MCF 10A (cell line): Measurements from ENCODE around the gene BCAP31. TPM values are rescaled to one million over a fixed set of nuclear protein-coding genes. Genes with fewer than 3 reads are reported as not detected.
"Not testable (repeated sequence)": the region's sequence is repeated elsewhere in the genome, so short reads cannot be mapped to it uniquely, and the experiment has no call there.

Experiments used
- BruUV-seq: library from RNA; stranded (reverse); fragments of 400-500 nt; replicated peaks from 2 replicates; lab custom pipeline; 2021; lab: Mats Ljungman, UMichigan
- CTCF ChIA-PET: fragments of 300-600 bp; sonication (Branson Sonifier 250); formaldehyde crosslinking; extraction: SDS; loops from one replicate; lab custom pipeline; 2021; ENCODE audit warnings: antibody characterized with exemption, inconsistent platforms; lab: Yijun Ruan, JAX
- POLR2A ChIA-PET: fragments of 300-600, 350-650 bp; sonication (Branson Sonifier 250); formaldehyde crosslinking; extraction: SDS; loops from one replicate; lab custom pipeline; 2020; ENCODE audit warnings: antibody characterized with exemption, inconsistent platforms; lab: Yijun Ruan, JAX
- DNase-seq: peaks from one replicate; pipeline ENCODE4 v3.0.0-alpha.2; 2018; ENCODE audit not compliant: unreplicated experiment
- H3K27ac Mint-ChIP-seq: one replicate; pipeline ENCODE4 v1.8.0; 2022; ENCODE audit warnings: mild to moderate bottlenecking, low read depth, mixed read lengths; ENCODE audit not compliant: unreplicated experiment
- H3K27me3 Mint-ChIP-seq: one replicate; pipeline ENCODE4 v1.8.0; 2022; ENCODE audit warnings: mixed read lengths; ENCODE audit not compliant: insufficient read depth, unreplicated experiment
- H3K36me3 Mint-ChIP-seq: one replicate; pipeline ENCODE4 v1.8.0; 2022; ENCODE audit warnings: mild to moderate bottlenecking, moderate library complexity, mixed read lengths; ENCODE audit not compliant: insufficient read depth, unreplicated experiment
- H3K4me1 Mint-ChIP-seq: one replicate; pipeline ENCODE4 v1.8.0; 2022; ENCODE audit warnings: mixed read lengths; ENCODE audit not compliant: insufficient read depth, unreplicated experiment
- H3K4me3 Mint-ChIP-seq: one replicate; pipeline ENCODE4 v1.8.0; 2022; ENCODE audit warnings: mild to moderate bottlenecking, moderate library complexity, mixed read lengths; ENCODE audit not compliant: unreplicated experiment
- H3K9me3 Mint-ChIP-seq: one replicate; pipeline ENCODE4 v1.8.0; 2022; ENCODE audit warnings: mixed read lengths; ENCODE audit not compliant: unreplicated experiment
- CTCF ChIP-seq: fragments of 200-600 bp; IDR thresholded peaks from one replicate; pipeline ENCODE4 v1.8.0; 2022; ENCODE audit warnings: antibody characterized with exemption, mild to moderate bottlenecking; ENCODE audit not compliant: unreplicated experiment
- intact Hi-C: fragments of 100-400 bp; cut with micrococcal nuclease; formaldehyde crosslinking; loops from 2 replicates; pipeline ENCODE4 v1.14.1; 2022
- total RNA-seq: library from RNA; stranded (reverse); gene quantifications from 2 replicates; pipeline ENCODE4 v1.2.3, GENCODE V29; 2022

The BCAP31 gene
- total RNA-seq, 1 experiment from 2014 or later, result 203 TPM

GRCh38 chrX:153700967-153701366, 23.2 kb downstream of the BCAP31 start:
- ChIA-PET POLR2A (no interaction called here), CTCF (interaction anchor here (0.8 kb wide), 1 partner anchor 27 kb away, joined by 3 read pairs; no protein-coding TSS in a partner anchor)

GRCh38 chrX:153700376-153700945, 23.7 kb downstream of the BCAP31 start:
- Mint-ChIP-seq H3K4me3 (no peak overlapping the region), H3K27ac (no peak overlapping the region), H3K4me1 (peaks cover 8% of the 10 kb centered on the region), H3K27me3 (no peaks in the 10 kb centered on the region), H3K9me3 (no peaks in the 10 kb centered on the region), H3K36me3 (peaks cover 44% of the 10 kb centered on the region)
- CTCF ChIA-PET, result interaction anchor here (0.7 to 1.8 kb wide), 2 partner anchors 161 to 171 kb away, joined by 3 to 6 read pairs; no protein-coding TSS in a partner anchor
- intact Hi-C loops, result no loop called here
- no peak for DNase-seq
- TSS peak; percentile 85 for BruUV-seq
- POLR2A ChIA-PET, result no interaction called here
- TF ChIP-seq CTCF, result no peak

More at GRCh38 chrX:153700967-153701366, 23.2 kb downstream of the BCAP31 start:
- H3K4me1 Mint-ChIP-seq, result peaks cover 8% of the 10 kb centered on the region
- H3K9me3 Mint-ChIP-seq, result no peaks in the 10 kb centered on the region
- no peaks in the 10 kb centered on the region for H3K27me3 Mint-ChIP-seq
- H3K4me3 Mint-ChIP-seq, result no peak overlapping the region
- intact Hi-C loops, result no loop called here
- no peak for DNase-seq
- peaks cover 44% of the 10 kb centered on the region for H3K36me3 Mint-ChIP-seq
- TF ChIP-seq CTCF, result no peak
- no peak overlapping the region for H3K27ac Mint-ChIP-seq
- BruUV-seq, result no TSS peak

GRCh38 chrX:153699784-153700371, 24.3 kb downstream of the BCAP31 start:
- POLR2A ChIA-PET, result not testable (repeated sequence)
- CTCF ChIA-PET, result interaction anchor here (0.7 to 1.8 kb wide), 2 partner anchors 161 to 170 kb away, joined by 3 to 6 read pairs; no protein-coding TSS in a partner anchor

GRCh38 chrX:153699210-153699783, 24.9 kb downstream of the BCAP31 start:
- H3K27me3 Mint-ChIP-seq, H3K4me3 Mint-ChIP-seq, H3K4me1 Mint-ChIP-seq, intact Hi-C loops, DNase-seq, H3K27ac Mint-ChIP-seq, H3K9me3 Mint-ChIP-seq, BruUV-seq: not testable (repeated sequence)
- peaks cover 44% of the 10 kb centered on the region for H3K36me3 Mint-ChIP-seq
- ChIA-PET POLR2A (interaction anchor here (0.7 to 1.3 kb wide), 2 partner anchors 17 to 92 kb away, joined by 3 read pairs; no protein-coding TSS in a partner anchor), CTCF (interaction anchor here (1.8 kb wide), 1 partner anchor 160 kb away, joined by 6 read pairs; no protein-coding TSS in a partner anchor)

More at GRCh38 chrX:153699784-153700371, 24.3 kb downstream of the BCAP31 start:
- H3K9me3 Mint-ChIP-seq, BruUV-seq, H3K4me3 Mint-ChIP-seq, H3K4me1 Mint-ChIP-seq, DNase-seq, intact Hi-C loops, H3K27me3 Mint-ChIP-seq, H3K27ac Mint-ChIP-seq: not testable (repeated sequence)
- H3K36me3 Mint-ChIP-seq, result peaks cover 44% of the 10 kb centered on the region
